Upper lobe of right lung (tissue), 1 donor: Measurements from ENCODE around the gene GRIK3. TPM values are rescaled to one million over a fixed set of nuclear protein-coding genes. Genes with fewer than 3 reads are reported as not detected.
A peak's percentile ranks its signal among the peaks of the same experiment; 100 is the strongest.

Source experiments
- ATAC-seq: fragments of 200-7000 bp; cut with Tn5 transposase; one replicate; pipeline ENCODE4 v1.9.1; 2020; ENCODE audit warnings: mild to moderate bottlenecking, moderate library complexity
- DNase-seq: peaks from one replicate; pipeline ENCODE4 v3.0.0-alpha.2; 2020
- H3K27ac ChIP-seq: fragments of 200-600 bp; one replicate; pipeline ENCODE4 v1.8.0; 2022
- H3K27me3 ChIP-seq: fragments of 200-600 bp; one replicate; pipeline ENCODE4 v1.8.0; 2022; ENCODE audit warnings: mild to moderate bottlenecking
- H3K36me3 ChIP-seq: fragments of 200-600 bp; one replicate; pipeline ENCODE4 v1.8.0; 2022
- H3K4me1 ChIP-seq: fragments of 200-600 bp; one replicate; pipeline ENCODE4 v1.8.0; 2022
- H3K4me3 ChIP-seq: fragments of 200-600 bp; one replicate; pipeline ENCODE4 v1.8.0; 2022; ENCODE audit warnings: mild to moderate bottlenecking
- H3K9me3 ChIP-seq: fragments of 200-600 bp; one replicate; pipeline ENCODE4 v1.8.0; 2022
- CTCF ChIP-seq: fragments of 200-600 bp; IDR thresholded peaks from one replicate; pipeline ENCODE4 v1.8.0; 2022; ENCODE audit warnings: antibody characterized with exemption
- intact Hi-C: fragments of 100-400 bp; cut with DNase I; formaldehyde crosslinking; loops from one replicate; pipeline ENCODE4 v1.11.0; 2022
- total RNA-seq: library from RNA; stranded (reverse); fragmentation: NEBNext Ultra II Directional; extraction: Animal tissue kit (Norgen Biotek cat#: 25700); gene quantifications from one replicate; pipeline ENCODE4 v1.2.1, GENCODE V29; 2021
- donor health status: DM: no; HTN: yes; CAD: no; lungs with severe emphysema.

The GRIK3 gene
- total RNA-seq, 1 donor from 2014 or later = not detected

- H3K27ac ChIP-seq = no peak overlapping the region
- H3K27me3 ChIP-seq = peaks cover 27% of the 10 kb centered on the region
- DNase-seq (no peak), ATAC-seq (no peak)
- H3K4me3 ChIP-seq = no peak overlapping the region
- H3K9me3 ChIP-seq = no peaks in the 10 kb centered on the region
- H3K4me1 ChIP-seq = peaks cover 4% of the 10 kb centered on the region
- no peaks in the 10 kb centered on the region for H3K36me3 ChIP-seq
- TF ChIP-seq CTCF = no peak
- intact Hi-C loops = no loop called here
These were observed 34.6 kb upstream of the GRIK3 start for GRCh38 chr1:37068897-37069296.

- peaks cover 4% of the 10 kb centered on the region for H3K4me1 ChIP-seq
- intact Hi-C loops = no loop called here
- TF ChIP-seq CTCF = no peak
- H3K9me3 ChIP-seq = no peaks in the 10 kb centered on the region
- H3K4me3 ChIP-seq = no peak overlapping the region
- ATAC-seq (peak; percentile 34), DNase-seq (no peak)
- no peak overlapping the region for H3K27ac ChIP-seq
- no peaks in the 10 kb centered on the region for H3K36me3 ChIP-seq
- peaks cover 21% of the 10 kb centered on the region for H3K27me3 ChIP-seq
These were observed 33.9 kb upstream of the GRIK3 start for GRCh38 chr1:37068260-37068659.

- DNase-seq (no peak), ATAC-seq (no peak)
- Histone ChIP-seq H3K27me3 (peaks cover 3% of the 10 kb centered on the region), H3K9me3 (no peaks in the 10 kb centered on the region), H3K4me1 (peaks cover 2% of the 10 kb centered on the region), H3K36me3 (no peaks in the 10 kb centered on the region), H3K27ac (no peak overlapping the region), H3K4me3 (no peak overlapping the region)
- TF ChIP-seq CTCF = no peak
- intact Hi-C loops = no loop called here
These were observed 29.7 kb upstream of the GRIK3 start for GRCh38 chr1:37064039-37064438.

GRCh38 chr1:37059346-37059745 is 25.0 kb upstream of the GRIK3 start:
- no peak for ATAC-seq
- no peaks in the 10 kb centered on the region for H3K36me3 ChIP-seq
- DNase-seq = no peak
- no peak overlapping the region for H3K27ac ChIP-seq
- no peaks in the 10 kb centered on the region for H3K4me1 ChIP-seq
- H3K27me3 ChIP-seq = peaks cover 3% of the 10 kb centered on the region
- no peak for TF ChIP-seq CTCF
- no peaks in the 10 kb centered on the region for H3K9me3 ChIP-seq
- H3K4me3 ChIP-seq = no peak overlapping the region
- intact Hi-C loops = no loop called here

- intact Hi-C loops = no loop called here
- Histone ChIP-seq H3K9me3 (no peaks in the 10 kb centered on the region), H3K4me1 (no peaks in the 10 kb centered on the region), H3K27ac (no peak overlapping the region), H3K27me3 (peaks cover 3% of the 10 kb centered on the region), H3K4me3 (no peak overlapping the region), H3K36me3 (no peaks in the 10 kb centered on the region)
- no peak for TF ChIP-seq CTCF
- DNase-seq = no peak
- no peak for ATAC-seq
These were observed 24.2 kb upstream of the GRIK3 start for GRCh38 chr1:37058424-37058988.

GRCh38 chr1:37056325-37056724 is 22.0 kb upstream of the GRIK3 start:
- Histone ChIP-seq H3K4me1 (no peaks in the 10 kb centered on the region), H3K27me3 (no peaks in the 10 kb centered on the region), H3K27ac (no peak overlapping the region), H3K4me3 (no peak overlapping the region), H3K36me3 (no peaks in the 10 kb centered on the region), H3K9me3 (no peaks in the 10 kb centered on the region)
- ATAC-seq (no peak), DNase-seq (no peak)
- no peak for TF ChIP-seq CTCF
- intact Hi-C loops = no loop called here
